RWPE1 (cell line): Measurements from ENCODE around the gene IL15.

Experiments
- CTCF ChIA-PET: fragments of 350-600 bp; sonication (Branson Sonifier 250); formaldehyde crosslinking; extraction: SDS; loops from one replicate; lab custom pipeline; 2021; lab: Yijun Ruan, JAX
- POLR2A ChIA-PET: fragments of 400-600 bp; formaldehyde crosslinking; extraction: SDS; loops from one replicate; lab custom pipeline; 2020; ENCODE audit warnings: antibody characterized with exemption; ENCODE audit not compliant: low non-redundant PET; lab: Yijun Ruan, JAX
- DNase-seq: peaks from one replicate; pipeline ENCODE4 v3.0.0; 2012; ENCODE audit warnings: low spot score
- H3K27ac ChIP-seq: fragments of 450-650 bp; 2 replicates; pipeline ENCODE4 v1.5.1; 2017
- TF ChIP-seq, protein P1 (sequence below): fragments of 450-650 bp; conservative IDR thresholded peaks from 2 replicates; pipeline ENCODE4 v1.5.1; 2017; ENCODE audit warnings: low read depth, mild to moderate bottlenecking

Gene IL15

DNA sequence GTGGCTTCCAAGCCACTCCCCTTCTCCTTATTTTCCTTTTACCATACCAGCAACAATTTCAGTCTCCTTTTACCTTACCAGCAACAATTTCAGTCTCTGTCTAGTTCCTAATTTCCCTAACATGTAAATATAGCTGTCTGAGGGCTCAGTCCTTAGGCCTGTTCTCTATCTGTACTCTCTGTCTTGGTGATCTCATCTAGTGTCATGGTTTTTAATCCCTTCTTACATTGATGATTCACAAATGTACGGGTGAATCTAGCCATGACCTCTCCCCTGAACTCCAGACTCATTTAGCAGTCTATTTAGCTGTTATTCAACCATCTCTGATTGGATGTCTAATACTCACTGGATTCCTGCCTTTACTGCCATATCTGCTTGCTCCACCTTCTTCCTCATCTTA is 7.2 kb downstream of the IL15 start:
- ChIA-PET CTCF (interaction anchor here (0.6 kb wide), 2 partner anchors 145 to 297 kb away, joined by 3 read pairs; no protein-coding TSS in a partner anchor), POLR2A (no interaction called here)
- TF ChIP-seq, protein P1, sequence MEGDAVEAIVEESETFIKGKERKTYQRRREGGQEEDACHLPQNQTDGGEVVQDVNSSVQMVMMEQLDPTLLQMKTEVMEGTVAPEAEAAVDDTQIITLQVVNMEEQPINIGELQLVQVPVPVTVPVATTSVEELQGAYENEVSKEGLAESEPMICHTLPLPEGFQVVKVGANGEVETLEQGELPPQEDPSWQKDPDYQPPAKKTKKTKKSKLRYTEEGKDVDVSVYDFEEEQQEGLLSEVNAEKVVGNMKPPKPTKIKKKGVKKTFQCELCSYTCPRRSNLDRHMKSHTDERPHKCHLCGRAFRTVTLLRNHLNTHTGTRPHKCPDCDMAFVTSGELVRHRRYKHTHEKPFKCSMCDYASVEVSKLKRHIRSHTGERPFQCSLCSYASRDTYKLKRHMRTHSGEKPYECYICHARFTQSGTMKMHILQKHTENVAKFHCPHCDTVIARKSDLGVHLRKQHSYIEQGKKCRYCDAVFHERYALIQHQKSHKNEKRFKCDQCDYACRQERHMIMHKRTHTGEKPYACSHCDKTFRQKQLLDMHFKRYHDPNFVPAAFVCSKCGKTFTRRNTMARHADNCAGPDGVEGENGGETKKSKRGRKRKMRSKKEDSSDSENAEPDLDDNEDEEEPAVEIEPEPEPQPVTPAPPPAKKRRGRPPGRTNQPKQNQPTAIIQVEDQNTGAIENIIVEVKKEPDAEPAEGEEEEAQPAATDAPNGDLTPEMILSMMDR = no peak
- peak; percentile 88 for DNase-seq
- no peak overlapping the region for H3K27ac ChIP-seq

DNA sequence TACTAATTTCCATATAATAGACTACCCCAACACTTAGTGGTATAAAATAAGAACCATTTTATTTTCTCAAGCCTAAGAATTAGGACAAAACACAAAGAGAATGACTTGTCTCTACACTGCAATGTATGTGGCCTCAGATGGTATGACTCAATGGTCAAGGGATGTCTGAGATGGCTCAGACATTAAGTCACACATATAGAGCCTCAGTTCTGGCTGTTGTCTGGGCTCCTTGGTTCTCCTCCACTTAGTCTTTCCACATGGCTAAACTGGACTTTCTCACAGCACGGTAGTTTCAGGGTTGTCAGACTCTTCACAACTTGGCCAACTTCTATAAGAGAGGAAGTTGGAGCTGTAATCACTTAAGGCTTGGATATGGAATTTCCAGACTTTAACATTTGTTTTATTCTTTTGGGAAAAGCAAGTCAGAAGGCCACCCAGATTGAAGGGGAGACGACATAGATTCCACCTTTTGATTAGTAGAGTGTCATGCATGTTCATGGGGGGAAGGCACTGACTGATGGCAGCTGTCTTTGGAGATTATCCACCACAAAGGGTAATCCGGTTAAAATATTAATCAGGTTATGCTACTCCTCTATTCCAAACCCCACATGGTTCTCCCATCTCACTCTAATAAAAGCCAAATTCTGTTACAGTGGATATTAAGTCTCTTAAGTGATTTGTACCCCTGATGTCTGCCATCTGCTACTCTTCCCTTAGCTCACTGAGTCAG is 9.4 kb downstream of the IL15 start:
- H3K27ac ChIP-seq = no peak overlapping the region
- ChIA-PET CTCF (interaction anchor here (0.6 kb wide), 1 partner anchor 188 kb away, joined by 3 read pairs; no protein-coding TSS in a partner anchor), POLR2A (no interaction called here)
- TF ChIP-seq, protein P1 = no peak
- DNase-seq = no peak

DNA sequence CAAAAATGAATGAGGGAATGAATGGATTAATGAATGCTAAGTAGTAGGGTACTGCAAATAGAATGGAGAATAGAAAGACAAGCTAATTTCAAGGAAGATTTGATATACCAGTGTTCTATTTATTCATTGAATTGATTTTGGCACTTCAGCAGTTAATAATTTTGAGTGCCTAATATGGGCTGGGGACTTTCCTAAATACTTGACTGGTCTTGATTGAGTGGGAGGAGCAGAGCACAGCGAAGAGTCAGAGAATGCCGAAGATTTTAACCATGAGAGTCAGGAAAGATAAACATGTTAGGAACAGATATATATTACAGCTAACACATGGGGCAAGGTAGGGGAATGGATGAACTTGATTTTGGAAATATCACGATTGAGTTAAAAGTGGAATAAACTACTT is 10.6 kb downstream of the IL15 start:
- ChIA-PET CTCF (interaction anchor here (0.5 to 0.6 kb wide), 2 partner anchors 30 to 114 kb away, joined by 3 to 4 read pairs; no protein-coding TSS in a partner anchor), POLR2A (no interaction called here)
- DNase-seq = no peak
- H3K27ac ChIP-seq = no peak overlapping the region
- TF ChIP-seq, protein P1 = no peak

GRCh38 chr4:141647966-141648365 is 11.6 kb downstream of the IL15 start:
- H3K27ac ChIP-seq = no peak overlapping the region
- DNase-seq = no peak
- ChIA-PET POLR2A (no interaction called here), CTCF (no interaction called here)
- TF ChIP-seq, protein P1 = no peak

DNA sequence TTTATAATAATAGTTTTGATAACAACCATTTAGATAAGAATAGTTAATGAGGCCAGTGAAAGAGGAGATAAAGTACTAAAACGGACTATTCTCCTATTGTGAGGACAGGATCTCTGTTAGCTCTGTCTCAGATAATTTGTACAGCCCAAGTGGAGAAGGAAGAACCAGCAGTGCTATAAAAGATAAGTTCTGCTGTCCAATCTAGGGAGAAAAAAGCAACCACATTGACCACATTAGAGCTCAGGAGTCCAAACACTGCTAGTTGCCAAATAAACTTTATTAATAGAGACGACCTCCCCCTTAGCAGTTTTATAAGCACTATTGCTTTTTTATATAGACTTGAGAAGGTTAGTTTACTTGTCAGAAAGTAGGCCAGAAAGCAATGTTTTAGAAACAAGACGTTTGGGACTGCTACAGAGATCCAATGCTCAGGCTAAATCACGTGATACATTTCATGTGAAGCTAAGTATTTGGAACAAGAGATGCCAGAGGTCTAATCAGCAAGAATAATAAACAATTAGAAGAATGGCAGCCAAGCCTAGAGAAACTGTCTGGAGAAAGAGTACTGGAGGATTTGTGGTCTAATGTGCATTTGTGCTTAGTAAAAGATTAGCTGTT is 15.9 kb downstream of the IL15 start:
- TF ChIP-seq, protein P1 = no peak
- DNase-seq = no peak
- POLR2A ChIA-PET = no interaction called here
- CTCF ChIA-PET = interaction anchor here (0.6 kb wide), 1 partner anchor 260 kb away, joined by 3 read pairs; no protein-coding TSS in a partner anchor
- no peak overlapping the region for H3K27ac ChIP-seq

- DNase-seq = no peak
- POLR2A ChIA-PET = no interaction called here
- CTCF ChIA-PET = interaction anchor here (0.7 kb wide), 1 partner anchor 1762 kb away, joined by 3 read pairs; no protein-coding TSS in a partner anchor
- no peak overlapping the region for H3K27ac ChIP-seq
- TF ChIP-seq, protein P1 = no peak; the same call in 1 of the 2 replicates
Observed at GRCh38 chr4:141654098-141654497, 17.7 kb downstream of the IL15 start.
